HG03135 (cell line): Measurements from ENCODE around the gene GABRB2.
"Not testable (repeated sequence)": the region's sequence is repeated elsewhere in the genome, so short reads cannot be mapped to it uniquely, and the experiment has no call there.

ENCODE experiments used
- ATAC-seq: cut with Tn5 transposase; IDR thresholded peaks from one replicate; pipeline ENCODE4 v1.9.1; 2021; ENCODE audit warnings: mild to moderate bottlenecking, moderate library complexity; ENCODE audit not compliant: unreplicated experiment

The GABRB2 gene

DNA sequence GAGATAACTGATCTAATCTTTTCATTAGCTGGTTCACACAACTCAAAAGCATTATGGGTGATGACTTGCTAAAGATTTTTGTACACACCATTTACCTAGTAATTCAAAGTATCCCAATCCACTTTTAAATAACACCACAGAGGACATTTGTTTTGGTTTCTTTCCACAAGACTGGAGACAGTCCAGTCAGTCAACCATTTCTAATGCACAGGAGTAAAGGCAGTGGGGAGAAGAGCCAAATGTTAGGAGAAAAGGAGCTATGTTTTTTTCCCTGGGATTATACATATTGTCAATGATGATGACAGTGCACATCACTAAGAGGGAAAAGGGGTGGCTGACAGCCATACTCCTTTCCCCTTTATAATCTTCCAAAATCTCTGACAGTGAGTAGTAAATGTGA, 240.9 kb downstream of the GABRB2 start:
- ATAC-seq: no peak

GRCh38 chr5:161302559-161302958, 244.0 kb downstream of the GABRB2 start:
- no peak for ATAC-seq

- no peak for ATAC-seq
Observed at GRCh38 chr5:161301586-161301985, 244.9 kb downstream of the GABRB2 start.

GRCh38 chr5:161299053-161299452, 247.5 kb downstream of the GABRB2 start:
- peak; percentile 62 for ATAC-seq

DNA sequence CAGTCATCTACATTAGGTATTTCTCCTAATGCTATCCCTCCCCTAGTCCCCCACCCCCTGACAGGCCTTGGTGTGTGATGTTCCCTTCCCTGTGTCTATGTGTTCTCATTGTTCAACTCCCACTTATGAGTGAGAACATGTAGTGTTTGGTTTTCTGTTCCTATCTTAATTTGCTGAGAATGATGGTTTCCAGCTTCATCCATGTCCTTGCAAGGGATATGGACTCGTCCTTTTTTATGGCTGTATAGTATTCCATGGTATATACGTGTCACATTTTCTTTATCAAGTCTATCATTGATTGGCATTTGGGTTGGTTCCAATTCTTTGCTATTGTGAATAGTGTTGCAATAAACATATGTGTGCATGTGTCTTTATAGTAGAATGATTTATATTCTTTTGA, 249.1 kb downstream of the GABRB2 start:
- not testable (repeated sequence) for ATAC-seq

DNA sequence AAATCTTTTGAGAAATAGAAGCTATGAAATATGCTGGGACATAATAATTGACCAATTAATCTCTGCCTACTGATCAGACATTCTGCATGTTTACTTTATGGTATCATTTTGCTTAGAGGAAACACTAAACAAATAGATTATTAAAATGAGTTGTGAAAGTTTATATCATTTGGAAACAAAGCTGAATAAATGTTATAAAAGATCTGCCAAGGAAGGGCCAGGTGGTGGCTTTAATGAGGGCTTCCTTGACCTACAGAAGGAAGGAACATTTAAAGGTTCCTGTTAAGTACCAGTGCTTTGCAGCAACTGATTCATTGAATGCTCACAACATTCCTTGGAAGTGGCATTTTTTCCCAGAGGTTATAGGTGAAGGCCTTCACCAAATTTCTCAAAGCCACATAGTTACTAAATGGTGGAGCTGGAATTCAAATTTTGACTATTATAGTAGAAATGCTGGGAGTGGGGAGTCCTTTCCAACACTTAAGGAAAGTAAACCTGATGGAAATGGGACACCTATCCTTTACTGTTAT, 250.7 kb downstream of the GABRB2 start:
- no peak for ATAC-seq

- no peak for ATAC-seq
Observed at GRCh38 chr5:161288071-161288470, 258.5 kb downstream of the GABRB2 start.

DNA sequence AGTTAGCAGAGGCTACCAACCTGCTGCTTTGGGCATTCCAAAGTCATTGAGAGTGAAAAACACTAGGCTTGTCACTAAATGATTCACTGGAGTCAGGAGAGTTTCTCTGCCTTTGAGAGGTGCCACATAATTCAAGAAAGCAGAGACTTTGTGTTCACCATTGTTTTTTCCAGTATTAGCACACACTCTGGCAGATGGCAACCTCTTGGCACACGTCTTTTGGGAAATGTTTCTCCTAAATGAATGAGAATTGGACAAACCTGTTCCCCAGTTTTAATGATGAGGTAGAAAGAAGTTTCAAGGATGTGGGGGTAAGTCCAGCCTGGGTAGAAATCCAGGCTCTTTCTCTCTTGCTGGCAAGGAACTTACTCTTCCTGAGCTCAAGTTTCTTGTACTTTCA, 259.1 kb downstream of the GABRB2 start:
- ATAC-seq: no peak

DNA sequence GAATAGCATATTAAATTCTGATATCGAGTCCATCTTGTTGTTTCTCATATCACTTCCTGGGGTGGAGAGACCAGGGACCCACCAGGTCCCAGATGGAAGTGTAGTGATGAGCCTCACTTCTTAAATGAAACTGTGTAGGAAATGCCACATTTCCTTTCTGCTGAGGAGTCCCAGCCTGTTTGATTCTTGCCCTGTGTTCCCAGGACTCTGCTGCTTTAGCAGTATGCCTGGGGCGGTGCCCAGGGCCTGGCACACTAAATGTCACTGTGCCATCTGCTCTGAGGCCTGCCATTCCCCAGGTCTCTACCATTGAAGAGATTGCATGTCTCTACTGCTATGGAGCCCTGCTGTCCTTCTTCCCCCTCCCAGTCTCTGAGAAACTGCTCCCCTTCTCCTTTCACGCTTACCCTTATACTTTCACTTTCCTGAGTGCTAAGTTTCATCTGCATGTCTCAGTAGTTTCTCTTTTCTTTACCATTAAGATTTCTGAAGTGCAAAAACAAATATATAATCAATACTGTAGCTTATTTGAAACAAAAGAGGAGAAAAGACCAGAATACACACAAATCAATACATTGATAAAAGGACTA, 260.4 kb downstream of the GABRB2 start:
- ATAC-seq: peak; percentile 86

DNA sequence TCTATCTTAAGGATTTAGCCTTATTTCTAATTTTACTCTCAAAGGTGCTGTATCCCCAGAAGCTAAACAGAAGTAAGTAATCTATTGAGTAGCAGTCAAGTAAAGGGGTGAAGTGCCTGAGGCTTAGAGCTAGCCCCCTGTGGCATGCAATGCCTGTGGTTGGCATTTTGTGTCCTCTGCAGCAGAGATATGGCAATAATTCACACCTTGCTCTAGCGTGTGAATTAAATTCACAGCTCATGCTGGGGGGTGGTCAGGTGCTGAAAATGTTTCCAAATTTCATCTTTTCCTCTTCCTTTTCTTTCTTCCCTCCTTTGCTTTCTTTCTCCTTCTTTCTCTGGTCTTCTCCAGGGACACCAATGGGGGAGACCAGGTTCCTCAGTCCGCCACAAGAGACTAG, 262.1 kb downstream of the GABRB2 start:
- ATAC-seq: no peak

- ATAC-seq: no peak
Observed at GRCh38 chr5:161283296-161283695, 263.2 kb downstream of the GABRB2 start.

- ATAC-seq: no peak
Observed at GRCh38 chr5:161278739-161279660, 267.5 kb downstream of the GABRB2 start.

- ATAC-seq: no peak
Observed at GRCh38 chr5:161277011-161277410, 269.5 kb downstream of the GABRB2 start.

- ATAC-seq: no peak
Observed at GRCh38 chr5:161274951-161275350, 271.6 kb downstream of the GABRB2 start.

- ATAC-seq: no peak
Observed at GRCh38 chr5:161273410-161273809, 273.1 kb downstream of the GABRB2 start.

- no peak for ATAC-seq
Observed at GRCh38 chr5:161271816-161272215, 274.7 kb downstream of the GABRB2 start.

- ATAC-seq: no peak
Observed at GRCh38 chr5:161269125-161269524, 277.4 kb downstream of the GABRB2 start.

GRCh38 chr5:161266954-161267353, 279.6 kb downstream of the GABRB2 start:
- ATAC-seq: no peak

DNA sequence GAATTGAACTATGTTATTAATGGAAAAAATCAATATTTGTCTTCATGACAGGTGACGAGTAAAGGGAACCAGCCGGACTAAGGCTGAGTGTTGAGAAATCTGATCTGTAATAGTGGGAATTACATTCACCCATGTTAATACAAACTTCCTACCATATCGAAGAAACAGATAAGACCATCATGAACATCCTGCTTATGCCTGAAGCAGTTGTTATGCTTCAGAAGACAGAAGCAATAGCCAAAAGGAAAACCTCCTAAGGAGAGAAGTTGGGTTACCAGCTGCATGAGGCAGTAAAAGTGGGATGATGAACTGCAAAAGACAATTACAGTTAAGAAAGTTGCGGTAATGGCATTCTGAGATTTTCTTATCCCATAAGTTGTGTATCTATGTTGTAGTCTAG, 281.5 kb downstream of the GABRB2 start:
- ATAC-seq: no peak

- no peak for ATAC-seq
Observed at GRCh38 chr5:161263191-161263590, 283.3 kb downstream of the GABRB2 start.

DNA sequence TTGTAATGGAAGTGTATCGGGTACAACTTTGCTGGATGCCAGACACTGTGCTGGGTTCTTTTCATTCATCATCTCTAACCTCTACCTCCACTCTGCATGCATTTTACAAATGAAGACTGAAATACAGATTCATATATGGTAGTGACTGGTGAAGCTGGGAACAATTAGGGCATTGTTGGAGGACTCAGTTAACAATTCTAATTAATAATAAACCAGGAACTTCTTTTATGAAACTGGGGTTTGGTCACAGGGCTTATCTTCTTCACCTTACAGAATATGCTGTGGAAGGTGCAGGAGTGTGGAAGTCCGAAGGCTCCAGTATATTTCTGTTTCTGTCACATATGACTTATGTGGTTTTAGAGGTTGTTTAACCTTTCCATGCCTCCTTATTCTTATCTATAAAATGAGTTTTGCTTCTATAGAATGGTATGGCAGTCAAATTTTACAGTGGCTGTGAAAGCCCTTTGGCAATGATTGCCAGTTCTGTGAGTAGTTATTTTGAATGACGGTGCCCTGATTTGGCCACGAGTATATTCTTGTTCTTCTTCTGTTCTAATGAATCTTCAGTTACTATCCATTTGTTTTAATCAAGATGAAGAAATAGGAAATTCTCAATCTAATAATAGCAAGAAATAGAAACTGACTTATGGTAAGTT, 284.7 kb downstream of the GABRB2 start:
- peak; percentile 54 for ATAC-seq

DNA sequence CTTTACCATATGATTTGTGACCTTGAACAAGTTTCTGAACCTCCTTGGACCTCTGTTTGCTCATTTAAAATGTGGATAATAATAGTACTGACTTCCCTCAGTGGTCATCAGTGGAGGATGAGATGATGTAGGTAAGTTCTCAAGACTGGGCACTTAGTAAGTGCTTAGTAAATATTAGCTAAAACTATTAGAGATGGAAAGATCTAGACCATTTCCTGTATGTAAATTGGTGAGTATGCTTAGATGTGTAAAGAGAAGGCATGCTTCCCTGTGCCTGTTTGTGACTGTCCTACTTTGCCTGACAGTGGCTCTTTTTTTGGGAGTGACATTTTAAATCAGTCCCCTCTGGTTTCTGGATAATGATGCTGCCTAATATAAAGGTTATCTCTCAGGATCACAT, 288.1 kb downstream of the GABRB2 start:
- no peak for ATAC-seq
